Aorta (tissue), 5 donors: ENCODE data around the gene HSD11B2. TPM values are rescaled to one million over a fixed set of nuclear protein-coding genes. Genes with fewer than 3 reads are reported as not detected.

Source experiments
- ATAC-seq: fragments of 200-7000 bp; cut with Tn5 transposase; one replicate; pipeline ENCODE4 v1.9.1; 2022; ENCODE audit warnings: moderate library complexity; ENCODE audit not compliant: low FRiP score
- DNase-seq, 2 donors: peaks; one replicate each; pipeline ENCODE4 v3.0.0-alpha.2; 2020
- H3K27ac ChIP-seq, 2 donors: one replicate each; pipeline ENCODE4 v1.5.1; 2013; ENCODE audit warnings: low read length in 2 of 2, mild to moderate bottlenecking in 2 of 2, moderate library complexity in 2 of 2, control low read depth in 1 of 2, inconsistent platforms in 1 of 2, low read depth in 1 of 2
- H3K27me3 ChIP-seq, 2 donors: one replicate each; pipeline ENCODE4 v1.6.1; 2013; ENCODE audit warnings: control low read depth in 1 of 2, low read length in 1 of 2, mild to moderate bottlenecking in 1 of 2, moderate library complexity in 1 of 2; ENCODE audit not compliant: insufficient read depth in 2 of 2, control insufficient read depth in 1 of 2
- H3K36me3 ChIP-seq, 2 donors: one replicate each; pipeline ENCODE4 v1.6.1; 2013; ENCODE audit warnings: control low read depth in 1 of 2, low read length in 1 of 2, mild to moderate bottlenecking in 1 of 2; ENCODE audit not compliant: insufficient read depth in 2 of 2, control insufficient read depth in 1 of 2
- H3K4me1 ChIP-seq, 2 donors: one replicate each; pipeline ENCODE4 v1.6.1; 2013; ENCODE audit warnings: low read length in 2 of 2, control low read depth in 1 of 2, mild to moderate bottlenecking in 1 of 2, moderate library complexity in 1 of 2; ENCODE audit not compliant: insufficient read depth in 2 of 2, control insufficient read depth in 1 of 2
- H3K4me3 ChIP-seq, 2 donors: one replicate each; pipeline ENCODE4 v1.5.1; 2013; ENCODE audit warnings: low read length in 2 of 2, control low read depth in 1 of 2, mild to moderate bottlenecking in 1 of 2
- H3K9me3 ChIP-seq: one replicate; pipeline ENCODE4 v1.6.1; 2013; ENCODE audit warnings: mild to moderate bottlenecking, low read length; ENCODE audit not compliant: control insufficient read depth
- WGBS, 2 donors: extraction: QIAGEN DNeasy Blood & Tissue Kit; methylation state at CpG; one replicate each; pipeline ENCODE4 v1.1.7; 2013; 5-methylcytosine and 5-hydroxymethylcytosine counted together
- intact Hi-C, 2 donors: fragments of 100-400 bp; cut with DNase I; formaldehyde crosslinking; loops; one replicate each; pipeline versions ENCODE4 v1.14.2 to v1.15.0; 2022
- polyA plus RNA-seq, 2 donors: library from polyadenylated mRNA; stranded (reverse); fragments of 200-250 nt; gene quantifications; one replicate each; pipeline ENCODE4 v1.2.3, GENCODE V29; 2013
- total RNA-seq, 2 donors: library from RNA; stranded (reverse); fragmentation: NEBNext Ultra II Directional; extraction: Animal tissue kit (Norgen Biotek cat#: 25700); gene quantifications; one replicate each; pipeline ENCODE4 v1.2.1, GENCODE V29; 2021
- donor health status: healthy with polysubstance abuse.
- donor health status: Bipolar disorder and iron deficiency.
- donor health status: DM: no; HTN: no; CAD: no.
- donor health status: DM: no; HTN: no; CAD: no.
- donor health status: DM: yes; HTN: yes; CAD: no.

Gene HSD11B2
- total and polyA plus RNA-seq, 4 donors, result 1.1 to 13.3 TPM; not detected in 2

DNA sequence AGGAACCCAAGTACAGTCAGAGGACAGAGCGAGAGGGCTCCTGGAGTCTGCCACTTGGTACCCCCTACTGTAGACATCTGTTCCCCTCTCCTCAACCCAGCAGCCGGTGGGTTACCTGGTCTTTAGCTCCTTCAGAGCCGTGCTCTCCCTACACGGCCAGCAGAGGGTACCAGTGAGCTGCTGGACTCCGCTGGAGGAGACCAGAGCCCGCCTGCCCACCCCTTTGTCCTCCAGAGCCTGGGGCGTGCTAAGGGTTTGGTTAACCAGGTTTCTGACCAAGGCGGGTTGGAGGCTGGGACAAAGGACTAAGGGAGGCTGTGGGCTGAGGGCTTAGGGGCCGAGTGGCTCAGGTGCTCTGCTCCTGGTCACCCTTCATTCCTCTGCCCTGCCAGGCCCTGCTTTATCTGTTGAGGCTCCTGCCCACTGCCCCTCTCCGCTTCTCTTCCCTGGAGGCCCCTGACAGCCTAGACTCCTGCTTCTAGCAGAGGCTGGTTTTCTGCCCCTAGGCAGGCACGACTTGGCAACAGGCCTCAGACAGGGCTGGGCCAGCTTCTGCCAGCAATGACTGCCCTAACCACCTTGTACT, 2.7 kb upstream of the HSD11B2 start:
- H3K27ac ChIP-seq, result no peak overlapping the region
- 23 to 26% methylated on average over 11 of the region's 11 CpGs for WGBS, 2 donors

DNA sequence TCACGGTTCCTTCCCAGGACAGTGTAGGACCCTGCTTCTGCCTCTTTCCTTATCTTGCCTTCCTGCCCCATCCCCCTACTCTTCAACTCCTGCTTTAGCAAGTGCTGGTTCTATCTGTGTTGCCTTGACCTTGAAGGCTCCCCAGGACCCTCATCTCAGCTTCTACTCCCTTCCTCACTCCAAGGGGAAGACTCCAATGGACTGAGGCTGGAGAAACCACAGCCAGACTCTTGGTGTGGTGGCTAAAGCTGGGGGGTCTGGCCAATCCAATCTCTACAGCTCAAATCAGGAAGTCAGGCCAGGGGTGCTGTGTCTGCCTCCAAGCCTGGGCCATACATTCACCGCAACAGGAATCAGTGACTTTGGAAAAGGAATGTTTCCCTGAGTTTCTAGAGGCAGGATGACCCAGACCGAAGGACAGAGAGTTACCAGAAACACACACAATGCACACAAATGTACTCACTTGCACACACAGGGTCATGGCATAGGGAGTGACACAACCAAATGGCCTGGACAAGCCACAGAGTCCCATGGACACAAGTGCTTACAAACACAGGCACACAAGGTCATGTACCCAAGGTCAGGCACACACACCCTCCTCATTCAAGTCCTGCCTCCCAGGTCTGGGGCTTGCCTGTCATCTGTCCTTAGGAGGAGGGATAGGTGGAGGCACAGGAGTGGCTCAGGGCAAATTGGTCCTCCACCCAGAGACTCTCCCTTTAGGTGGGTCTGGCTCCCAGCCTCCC, 1.7 kb upstream of the HSD11B2 start:
- no peak for ATAC-seq
- no peak overlapping the region for H3K27ac ChIP-seq
- H3K27me3 ChIP-seq, result no peaks in the 10 kb centered on the region
- H3K9me3 ChIP-seq, result no peaks in the 10 kb centered on the region
- H3K4me1 ChIP-seq, result no peaks in the 10 kb centered on the region
- H3K36me3 ChIP-seq, result no peaks in the 10 kb centered on the region
- intact Hi-C loops, result loop anchor here (2.0 to 5.0 kb wide), 2 partner anchors 38 kb away; no protein-coding TSS in a partner anchor
- 94 to 96% methylated on average over 3 of the region's 3 CpGs for WGBS, 2 donors
- no peak for DNase-seq
- no peak overlapping the region for H3K4me3 ChIP-seq

More for the DNA sequence above, 2.7 kb upstream of the HSD11B2 start:
- Histone ChIP-seq H3K27me3 (no peaks in the 10 kb centered on the region), H3K36me3 (no peaks in the 10 kb centered on the region), H3K4me3 (no peak overlapping the region), H3K9me3 (no peaks in the 10 kb centered on the region), H3K4me1 (no peaks in the 10 kb centered on the region)
- intact Hi-C loops, result loop anchor here (2.0 to 5.0 kb wide), 2 partner anchors 39 kb away; no protein-coding TSS in a partner anchor
- peak; percentile 76 for ATAC-seq
- peak; percentile 79 to 88 for DNase-seq

DNA sequence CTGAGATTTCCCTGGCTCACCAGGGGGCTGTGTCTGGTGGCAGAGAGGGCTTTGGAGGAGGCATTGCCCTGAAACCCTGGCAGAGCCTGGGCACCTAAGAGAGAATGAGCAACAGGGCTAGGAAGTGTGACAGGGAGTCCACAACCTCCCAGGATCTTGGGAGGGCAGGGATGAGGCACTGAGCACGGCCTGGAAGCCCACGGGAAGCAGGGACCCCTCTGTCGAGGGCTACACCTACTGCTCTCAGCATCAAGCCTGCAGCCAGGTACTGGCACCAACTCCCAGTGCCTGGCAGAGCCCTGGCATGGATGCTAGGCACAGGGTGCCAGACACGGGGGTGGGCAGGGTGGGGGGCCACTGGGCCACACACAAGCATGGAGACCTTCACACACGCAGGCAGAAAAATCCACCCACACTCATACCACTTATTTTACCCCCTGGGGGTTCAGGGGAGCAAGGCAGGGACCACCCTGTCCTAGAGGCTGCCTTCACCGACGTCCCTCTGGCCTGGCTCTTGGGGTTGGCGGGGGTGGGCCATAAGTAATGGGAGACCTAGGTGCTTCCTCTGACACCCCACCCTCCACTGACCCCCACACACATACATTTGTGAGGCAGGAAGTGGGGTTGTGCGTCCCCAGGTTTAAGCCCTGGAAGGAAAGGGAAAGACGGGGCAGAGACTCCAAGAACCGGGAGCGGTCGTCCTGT, 970 bp upstream of the HSD11B2 start:
- intact Hi-C loops, result loop anchor here (2.0 to 5.0 kb wide), 2 partner anchors 37 kb away; no protein-coding TSS in a partner anchor
- Histone ChIP-seq H3K4me3 (no peak overlapping the region), H3K27ac (no peak overlapping the region), H3K36me3 (no peaks in the 10 kb centered on the region), H3K4me1 (no peaks in the 10 kb centered on the region), H3K9me3 (no peaks in the 10 kb centered on the region), H3K27me3 (no peaks in the 10 kb centered on the region)
- DNase-seq (no peak), ATAC-seq (peak; percentile 19)
- 30 to 31% methylated on average over 13 of the region's 13 CpGs for WGBS, 2 donors

DNA sequence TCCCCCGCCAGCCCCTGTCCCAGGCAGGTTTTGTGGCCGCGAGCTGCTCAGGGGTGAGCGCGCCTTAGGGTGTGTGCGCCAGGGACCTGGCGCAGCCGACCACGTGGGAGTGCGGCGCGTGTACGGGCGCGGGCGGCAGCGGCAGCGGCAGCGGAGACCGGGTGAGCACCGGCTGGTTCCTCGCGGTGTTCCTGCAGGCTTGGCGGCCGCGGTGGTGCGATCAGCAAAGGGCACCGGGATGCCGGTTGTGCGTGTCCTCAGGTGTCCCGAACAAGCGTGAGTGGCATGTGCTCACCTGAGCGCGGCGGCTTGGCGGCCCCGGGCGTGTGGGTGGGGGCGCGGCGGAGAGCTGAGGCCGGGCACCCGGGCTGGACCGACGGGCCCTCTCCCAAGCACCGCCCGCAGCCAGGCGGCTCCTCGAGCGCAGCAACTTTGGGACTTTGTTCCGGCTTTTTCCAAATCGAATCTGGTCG, 381 bp upstream of the HSD11B2 start:
- Histone ChIP-seq H3K9me3 (no peaks in the 10 kb centered on the region), H3K27ac (no peak overlapping the region), H3K27me3 (no peaks in the 10 kb centered on the region), H3K36me3 (no peaks in the 10 kb centered on the region), H3K4me3 (peak overlapping the region; percentile 0 to 37), H3K4me1 (no peaks in the 10 kb centered on the region)
- ATAC-seq, result peak; percentile 45
- intact Hi-C loops, result no loop called here
- DNase-seq, result peak in 1 of 2 donors; percentile 53
- WGBS, 2 donors, result 0 to 1% methylated on average over 47 to 53 of the region's 53 CpGs

DNA sequence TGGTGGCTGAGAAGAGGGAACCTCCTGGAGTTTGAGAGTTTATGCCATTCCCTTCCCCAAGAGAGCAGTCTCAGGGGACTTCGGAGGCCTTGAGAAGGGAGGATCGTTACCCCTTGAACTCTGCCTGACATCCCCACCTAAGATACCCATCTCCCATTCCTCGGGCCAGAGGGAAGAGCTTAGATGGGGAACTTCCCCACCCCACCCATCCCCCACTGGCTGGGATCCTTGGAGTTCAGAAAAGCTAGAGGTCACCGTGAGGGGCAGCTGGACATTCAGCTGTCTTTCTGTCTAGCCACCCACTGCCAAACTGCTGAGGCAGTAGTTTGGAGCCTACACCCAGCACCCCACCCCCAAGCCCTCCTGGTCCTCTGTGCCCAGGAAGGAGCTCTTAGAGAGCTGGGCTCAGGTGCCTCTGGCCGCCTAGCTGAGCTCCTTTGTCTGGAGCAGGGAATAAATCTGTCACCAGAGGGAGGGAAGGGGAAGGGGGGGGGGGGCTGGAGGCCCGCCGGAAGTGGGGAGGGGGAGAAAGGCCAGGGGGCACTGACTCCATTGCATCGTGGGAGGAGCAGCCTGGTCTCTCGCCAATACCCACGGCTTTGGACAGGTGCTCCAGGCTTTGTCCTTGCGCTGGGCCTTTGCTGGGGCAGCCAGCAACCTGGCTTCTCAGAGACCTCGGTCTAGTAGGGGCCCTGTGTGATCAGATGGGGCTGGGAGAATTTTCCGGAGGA, 1.0 kb downstream of the HSD11B2 start:
- H3K9me3 ChIP-seq, result no peaks in the 10 kb centered on the region
- ATAC-seq (no peak), DNase-seq (no peak)
- no peaks in the 10 kb centered on the region for H3K27me3 ChIP-seq
- H3K27ac ChIP-seq, result no peak overlapping the region
- intact Hi-C loops, result no loop called here
- 64 to 65% methylated on average over 11 to 13 of the region's 13 CpGs for WGBS, 2 donors
- no peak overlapping the region for H3K4me3 ChIP-seq
- no peaks in the 10 kb centered on the region for H3K36me3 ChIP-seq
- no peaks in the 10 kb centered on the region for H3K4me1 ChIP-seq

DNA sequence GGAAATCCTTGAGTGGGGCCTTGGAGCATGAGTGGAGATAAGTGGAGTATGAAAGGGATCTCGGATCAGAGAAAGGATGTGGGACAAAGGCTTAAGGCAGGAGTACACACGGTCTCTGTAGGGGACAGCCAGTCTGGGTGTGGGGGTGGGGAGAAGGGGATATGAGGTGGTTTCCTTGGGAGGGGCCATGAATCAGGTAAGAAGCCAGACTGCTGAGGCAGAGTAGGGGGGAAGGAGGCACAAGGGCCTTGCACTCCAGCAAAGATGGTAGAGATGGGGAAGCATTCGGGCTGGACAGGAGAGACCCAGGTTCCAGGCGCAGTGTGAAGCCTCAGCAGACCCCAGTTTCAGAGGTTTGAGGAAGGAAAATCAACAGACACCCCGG, 1.6 kb downstream of the HSD11B2 start:
- Histone ChIP-seq H3K27me3 (no peaks in the 10 kb centered on the region), H3K4me1 (no peaks in the 10 kb centered on the region), H3K4me3 (no peak overlapping the region), H3K9me3 (no peaks in the 10 kb centered on the region), H3K27ac (no peak overlapping the region), H3K36me3 (no peaks in the 10 kb centered on the region)
- ATAC-seq (no peak), DNase-seq (no peak)
- intact Hi-C loops, result no loop called here
- 86 to 88% methylated on average over 5 of the region's 5 CpGs for WGBS, 2 donors

DNA sequence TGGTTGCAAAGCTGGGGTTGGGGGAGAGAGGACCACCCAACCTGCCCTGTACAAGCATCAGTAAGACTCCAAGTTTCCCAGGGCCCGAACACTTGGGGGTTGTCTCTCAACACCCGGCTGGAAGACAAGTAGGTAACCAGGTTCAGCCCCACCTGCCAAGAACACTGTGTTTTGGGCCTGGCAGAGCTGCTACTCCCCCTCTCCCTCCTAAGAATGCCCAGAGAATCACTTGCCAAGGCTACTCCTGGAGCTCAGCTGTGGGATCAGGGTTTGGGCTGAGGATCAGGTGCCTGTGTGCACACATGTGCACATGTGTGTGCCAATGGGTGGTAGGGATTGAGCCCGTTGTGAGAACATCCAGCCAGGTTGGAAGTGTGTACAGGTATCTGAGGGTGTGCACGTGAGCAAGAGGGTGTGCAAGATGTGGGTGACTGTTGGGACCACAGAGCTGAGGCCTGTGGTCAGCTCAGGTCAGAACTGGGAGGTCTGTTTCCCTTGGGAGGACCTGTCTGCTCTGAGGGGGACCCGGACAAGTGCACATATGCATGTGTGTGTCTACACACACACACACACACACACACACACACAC, 2.3 kb downstream of the HSD11B2 start:
- H3K27ac ChIP-seq, result no peak overlapping the region
- no peaks in the 10 kb centered on the region for H3K9me3 ChIP-seq
- peaks cover 0 to under 1% of the 10 kb centered on the region in 2 donors for H3K36me3 ChIP-seq
- no peaks in the 10 kb centered on the region for H3K4me1 ChIP-seq
- H3K27me3 ChIP-seq, result no peaks in the 10 kb centered on the region
- intact Hi-C loops, result no loop called here
- no peak for ATAC-seq
- H3K4me3 ChIP-seq, result no peak overlapping the region
- no peak for DNase-seq
- 82 to 90% methylated on average over 5 of the region's 5 CpGs for WGBS, 2 donors

DNA sequence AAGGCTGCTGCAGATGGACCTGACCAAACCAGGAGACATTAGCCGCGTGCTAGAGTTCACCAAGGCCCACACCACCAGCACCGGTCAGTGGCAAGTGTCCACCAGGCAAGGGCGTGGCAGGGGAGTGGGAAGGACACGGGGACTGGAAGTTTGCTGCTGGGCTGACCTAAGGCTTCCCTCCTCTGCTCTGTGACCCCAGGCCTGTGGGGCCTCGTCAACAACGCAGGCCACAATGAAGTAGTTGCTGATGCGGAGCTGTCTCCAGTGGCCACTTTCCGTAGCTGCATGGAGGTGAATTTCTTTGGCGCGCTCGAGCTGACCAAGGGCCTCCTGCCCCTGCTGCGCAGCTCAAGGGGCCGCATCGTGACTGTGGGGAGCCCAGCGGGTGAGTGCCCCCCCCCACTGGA, 4.8 kb downstream of the HSD11B2 start:
- no peaks in the 10 kb centered on the region for H3K4me1 ChIP-seq
- no peak for ATAC-seq
- no peak overlapping the region for H3K4me3 ChIP-seq
- DNase-seq, result peak in 1 of 2 donors; percentile 41
- no peaks in the 10 kb centered on the region for H3K9me3 ChIP-seq
- no peak overlapping the region for H3K27ac ChIP-seq
- 96 to 98% methylated on average over 16 of the region's 16 CpGs for WGBS, 2 donors
- H3K27me3 ChIP-seq, result no peaks in the 10 kb centered on the region
- peaks cover 0 to 4% of the 10 kb centered on the region in 2 donors for H3K36me3 ChIP-seq
- intact Hi-C loops, result no loop called here
